A549 (cell line): Measurements from ENCODE around the gene RANBP9. TPM values are rescaled to one million over a fixed set of nuclear protein-coding genes. Genes with fewer than 3 reads are reported as not detected.

Experiments
- ATAC-seq, 2 experiments: fragments of 200-7000 bp in 1 of 2; fragments of >200 bp in 1 of 2; cut with Nextera tagmentation in 1 of 2; cut with Tn5 transposase in 1 of 2; 3 replicates each; pipeline versions ENCODE4 v1.8.0 to v1.9.1; 2018 to 2020; ENCODE audit warnings: mild to moderate bottlenecking in 1 of 2, moderate library complexity in 1 of 2
- CTCF ChIA-PET: fragments of 300-600 bp; sonication (Branson Sonifier 250); formaldehyde crosslinking; extraction: SDS; loops from one replicate; lab custom pipeline; 2021; ENCODE audit warnings: antibody characterized with exemption, inconsistent platforms; lab: Yijun Ruan, JAX
- POLR2A ChIA-PET: fragments of 350-600 bp; formaldehyde crosslinking; extraction: SDS; loops from one replicate; lab custom pipeline; 2021; ENCODE audit warnings: antibody characterized with exemption, inconsistent platforms; lab: Yijun Ruan, JAX
- DNase-seq, 2 experiments: peaks; one replicate each; pipeline versions ENCODE4 v3.0.0 to v3.0.0-alpha.2; 2011 to 2016; ENCODE audit warnings: low read depth in 1 of 2, low spot score in 1 of 2
- FAIRE-seq: peaks from 2 replicates; lab custom pipeline; 2011; peaks lifted over from hg19 to GRCh38; lab: Jason Lieb, UNC
- H3K27ac ChIP-seq, 2 experiments: fragments of >200 bp; sonication (Bioruptor Twin); formaldehyde crosslinking; 3 replicates each; pipeline ENCODE4 v1.5.1; 2016 to 2017
- H3K4me1 ChIP-seq: fragments of >200 bp; sonication (Bioruptor Twin); formaldehyde crosslinking; 3 replicates; pipeline ENCODE4 v1.6.1; 2016
- H3K4me2 ChIP-seq: fragments of >200 bp; sonication (Bioruptor Twin); formaldehyde crosslinking; 3 replicates; pipeline ENCODE4 v1.6.1; 2016
- H3K4me3 ChIP-seq: fragments of >200 bp; sonication (Bioruptor Twin); formaldehyde crosslinking; 3 replicates; pipeline ENCODE4 v1.5.1; 2016
- H3K9me3 ChIP-seq: fragments of >200 bp; sonication (Bioruptor Twin); formaldehyde crosslinking; 3 replicates; pipeline ENCODE4 v1.6.1; 2016
- BCL3 ChIP-seq: fragments of >200 bp; sonication (Bioruptor Twin); formaldehyde crosslinking; IDR thresholded peaks from 3 replicates; pipeline ENCODE4 v1.6.1; 2016
- CTCF ChIP-seq: fragments of >200 bp; sonication (Bioruptor Twin); formaldehyde crosslinking; IDR thresholded peaks from 3 replicates; pipeline ENCODE4 v1.5.1; 2016
- FOSL2 ChIP-seq, 2 experiments: fragments of 450-650 bp in 1 of 2; fragments of >200 bp in 1 of 2; sonication (Bioruptor Twin) in 1 of 2; formaldehyde crosslinking; IDR thresholded peaks; 2 replicates each; pipeline versions ENCODE4 v1.5.0 to v1.6.1; 2016 to 2020; ENCODE audit warnings: mild to moderate bottlenecking in 1 of 2, moderate library complexity in 1 of 2
- FOXS1 ChIP-seq: fragments of 250-450 bp; sonication (Bioruptor Pico); IDR thresholded peaks from 2 replicates; pipeline ENCODE4 v1.5.0; 2020; ENCODE audit warnings: mild to moderate bottlenecking, moderate library complexity
- HEYL ChIP-seq: fragments of 250-450 bp; sonication (Bioruptor Pico); IDR thresholded peaks from 2 replicates; pipeline ENCODE4 v1.8.0; 2021; ENCODE audit warnings: mild to moderate bottlenecking, moderate library complexity
- HOXB5 ChIP-seq: fragments of 250-450 bp; sonication (Bioruptor Pico); IDR thresholded peaks from 2 replicates; pipeline ENCODE4 v1.5.0; 2020; ENCODE audit warnings: mild to moderate bottlenecking, moderate library complexity
- MAX ChIP-seq: IDR thresholded peaks from 2 replicates; pipeline ENCODE4 v1.6.1; 2012
- MAZ ChIP-seq: fragments of 150-350 bp; IDR thresholded peaks from 2 replicates; pipeline ENCODE4 v1.6.1; 2014; ENCODE audit warnings: antibody characterized with exemption, low read depth, low read length, borderline replicate concordance
- POLR2A ChIP-seq: IDR thresholded peaks from 2 replicates; pipeline ENCODE4 v1.6.1; 2012; ENCODE audit warnings: mild to moderate bottlenecking, low read length
- RAD21 ChIP-seq, 2 experiments: fragments of >200 bp in 1 of 2; sonication (Bioruptor Twin) in 1 of 2; formaldehyde crosslinking in 1 of 2; IDR thresholded peaks in 1 of 2; conservative IDR thresholded peaks in 1 of 2; 2 replicates in 1 of 2; 3 replicates in 1 of 2; pipeline ENCODE4 v1.6.1; 2012 to 2018; ENCODE audit warnings: inconsistent platforms in 1 of 2
- RFX5 ChIP-seq: fragments of 450-650 bp; IDR thresholded peaks from 2 replicates; pipeline ENCODE4 v1.7.1; 2014; ENCODE audit warnings: antibody characterized with exemption, mild to moderate bottlenecking, moderate library complexity
- SREBF2 ChIP-seq: fragments of 450-650 bp; IDR thresholded peaks from 2 replicates; pipeline ENCODE4 v1.6.1; 2014; ENCODE audit warnings: mild to moderate bottlenecking, moderate library complexity
- ZFP36 ChIP-seq: fragments of 450-650 bp; IDR thresholded peaks from 2 replicates; pipeline ENCODE4 v1.6.1; 2014; ENCODE audit warnings: borderline replicate concordance; ENCODE audit not compliant: partially characterized antibody
- WGBS: methylation state at CpG from one replicate; pipeline ENCODE4 v1.1.6; 2017; ENCODE audit errors: missing lambda C conversion rate; 5-methylcytosine and 5-hydroxymethylcytosine counted together
- polyA plus RNA-seq, 4 experiments: library from polyadenylated mRNA; depleted of rRNA in 3 of 4; stranded (reverse); fragments of >200 nt; fragmentation: RNase III in 1 of 4; extraction: RNeasy Plus Mini Kit Qiagen cat#74134 plus additional on column Dnase treatment in 1 of 4; gene quantifications; 2 replicates in 3 of 4; 3 replicates in 1 of 4; pipeline ENCODE4 v1.2.3, GENCODE V29; 2011 to 2017
- TF ChIP-seq, protein P1 (sequence below): fragments of 150-350 bp; IDR thresholded peaks from 2 replicates; pipeline ENCODE4 v1.6.1; 2014; ENCODE audit warnings: low read depth, mild to moderate bottlenecking, low read length
- TF ChIP-seq, protein P2 (sequence below): fragments of 200-600 bp; sonication (generic); IDR thresholded peaks from 2 replicates; pipeline ENCODE4 v1.6.1; 2016; ENCODE audit warnings: antibody characterized with exemption, mild to moderate bottlenecking, moderate library complexity
- TF ChIP-seq, protein P3 (sequence below): fragments of 250-450 bp; sonication (Bioruptor Pico); IDR thresholded peaks from 2 replicates; pipeline ENCODE4 v1.5.0; 2020; ENCODE audit warnings: low read depth, mild to moderate bottlenecking, moderate library complexity

RANBP9 gene
- polyA plus RNA-seq, 2 of the 4 experiments (the other 2 are of a cell fraction) = 13.7 to 15.7 TPM

- no peak for TF ChIP-seq HOXB5 (CRISPR knock-in tag)
- no peak for TF ChIP-seq BCL3
Measured at GRCh38 chr6:13574149-13574570, 137.5 kb downstream of the RANBP9 start (continued).

- peak overlapping the region; percentile 91 for H3K4me3 ChIP-seq
- H3K4me1 ChIP-seq = peaks cover 6% of the 10 kb centered on the region; the same call in 1 of the 3 replicates
- H3K4me2 ChIP-seq = peak overlapping the region; percentile 77
- H3K27ac ChIP-seq = peak overlapping the region; percentile 99 to 100
- ATAC-seq = no peak
- ChIA-PET CTCF (interaction anchor here (0.6 to 1.9 kb wide), 5 partner anchors 19 to 236 kb away, joined by 3 to 9 read pairs (median 5); no protein-coding TSS in a partner anchor), POLR2A (interaction anchor here (0.7 to 2.9 kb wide), 7 partner anchors 10 to 178 kb away, joined by 3 to 40 read pairs (median 7); partner anchors contain the start of genes GFOD1 and NOL7)
- TF ChIP-seq, protein P1, sequence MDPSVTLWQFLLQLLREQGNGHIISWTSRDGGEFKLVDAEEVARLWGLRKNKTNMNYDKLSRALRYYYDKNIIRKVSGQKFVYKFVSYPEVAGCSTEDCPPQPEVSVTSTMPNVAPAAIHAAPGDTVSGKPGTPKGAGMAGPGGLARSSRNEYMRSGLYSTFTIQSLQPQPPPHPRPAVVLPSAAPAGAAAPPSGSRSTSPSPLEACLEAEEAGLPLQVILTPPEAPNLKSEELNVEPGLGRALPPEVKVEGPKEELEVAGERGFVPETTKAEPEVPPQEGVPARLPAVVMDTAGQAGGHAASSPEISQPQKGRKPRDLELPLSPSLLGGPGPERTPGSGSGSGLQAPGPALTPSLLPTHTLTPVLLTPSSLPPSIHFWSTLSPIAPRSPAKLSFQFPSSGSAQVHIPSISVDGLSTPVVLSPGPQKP = no peak
- TF ChIP-seq MAX (0 out of 2 replicates have a peak, but pooled peaks have one; percentile 33), FOSL2 (IDR thresholded peaks at IDR 0.05) (no peak), FOSL2 (CRISPR knock-in tag; IDR thresholded peaks at IDR 0.05) (peak; percentile 20; the same call in 1 of the 2 replicates)
- H3K9me3 ChIP-seq = peaks cover 10% of the 10 kb centered on the region; the same call in 2 of the 3 replicates
- 3% methylated on average over 12 of the region's 14 CpGs for WGBS
- FAIRE-seq = no peak
- peak; percentile 25 to 29 for DNase-seq
Measured at GRCh38 chr6:13573669-13574110, 137.9 kb downstream of the RANBP9 start.

GRCh38 chr6:13572951-13573654 lies 138.5 kb downstream of the RANBP9 start:
- POLR2A ChIA-PET = interaction anchor here (0.7 to 2.9 kb wide), 3 partner anchors 35 to 178 kb away, joined by 7 to 40 read pairs (median 11); partner anchors contain the start of gene NOL7
- Histone ChIP-seq H3K4me2 (peak overlapping the region; percentile 77), H3K27ac (peak overlapping the region; percentile 99 to 100), H3K4me1 (peaks cover 6% of the 10 kb centered on the region; the same call in 1 of the 3 replicates), H3K4me3 (peak overlapping the region; percentile 91), H3K9me3 (peaks cover 10% of the 10 kb centered on the region; the same call in 2 of the 3 replicates)
- 81% methylated on average over 16 of the region's 16 CpGs for WGBS
- DNase-seq (no peak), ATAC-seq (no peak), FAIRE-seq (no peak)
- TF ChIP-seq CTCF (no peak), FOXS1 (CRISPR knock-in tag) (no peak), MAZ (no peak), RFX5 (no peak)
- TF ChIP-seq, protein P1 = no peak
- TF ChIP-seq, all 56 proteins: peak for 0
- CTCF ChIA-PET = interaction anchor here (0.6 to 2.2 kb wide), 2 partner anchors 213 to 241 kb away, joined by 3 to 4 read pairs; no protein-coding TSS in a partner anchor

- no peak overlapping the region for H3K4me3 ChIP-seq
- ChIA-PET POLR2A (no interaction called here), CTCF (interaction anchor here (2.2 kb wide), 1 partner anchor 240 kb away, joined by 4 read pairs; no protein-coding TSS in a partner anchor)
- DNase-seq = no peak
- H3K9me3 ChIP-seq = peaks cover 6% of the 10 kb centered on the region; the same call in 1 of the 3 replicates
- no peak for FAIRE-seq
- H3K4me2 ChIP-seq = no peak overlapping the region
- no peak overlapping the region for H3K27ac ChIP-seq
- 86% methylated on average over 7 of the region's 7 CpGs for WGBS
- no peak for ATAC-seq
- H3K4me1 ChIP-seq = peaks cover 6% of the 10 kb centered on the region; the same call in 1 of the 3 replicates
- TF ChIP-seq POLR2A (no peak), HEYL (CRISPR knock-in tag) (no peak), RAD21 (conservative IDR thresholded peaks at IDR 0.05 in 1 of 2, IDR thresholded peaks at IDR 0.05 in 1 of 2) (no peak), SREBF2 (no peak), ZFP36 (no peak), FOXS1 (CRISPR knock-in tag) (no peak)
- TF ChIP-seq, protein P2, sequence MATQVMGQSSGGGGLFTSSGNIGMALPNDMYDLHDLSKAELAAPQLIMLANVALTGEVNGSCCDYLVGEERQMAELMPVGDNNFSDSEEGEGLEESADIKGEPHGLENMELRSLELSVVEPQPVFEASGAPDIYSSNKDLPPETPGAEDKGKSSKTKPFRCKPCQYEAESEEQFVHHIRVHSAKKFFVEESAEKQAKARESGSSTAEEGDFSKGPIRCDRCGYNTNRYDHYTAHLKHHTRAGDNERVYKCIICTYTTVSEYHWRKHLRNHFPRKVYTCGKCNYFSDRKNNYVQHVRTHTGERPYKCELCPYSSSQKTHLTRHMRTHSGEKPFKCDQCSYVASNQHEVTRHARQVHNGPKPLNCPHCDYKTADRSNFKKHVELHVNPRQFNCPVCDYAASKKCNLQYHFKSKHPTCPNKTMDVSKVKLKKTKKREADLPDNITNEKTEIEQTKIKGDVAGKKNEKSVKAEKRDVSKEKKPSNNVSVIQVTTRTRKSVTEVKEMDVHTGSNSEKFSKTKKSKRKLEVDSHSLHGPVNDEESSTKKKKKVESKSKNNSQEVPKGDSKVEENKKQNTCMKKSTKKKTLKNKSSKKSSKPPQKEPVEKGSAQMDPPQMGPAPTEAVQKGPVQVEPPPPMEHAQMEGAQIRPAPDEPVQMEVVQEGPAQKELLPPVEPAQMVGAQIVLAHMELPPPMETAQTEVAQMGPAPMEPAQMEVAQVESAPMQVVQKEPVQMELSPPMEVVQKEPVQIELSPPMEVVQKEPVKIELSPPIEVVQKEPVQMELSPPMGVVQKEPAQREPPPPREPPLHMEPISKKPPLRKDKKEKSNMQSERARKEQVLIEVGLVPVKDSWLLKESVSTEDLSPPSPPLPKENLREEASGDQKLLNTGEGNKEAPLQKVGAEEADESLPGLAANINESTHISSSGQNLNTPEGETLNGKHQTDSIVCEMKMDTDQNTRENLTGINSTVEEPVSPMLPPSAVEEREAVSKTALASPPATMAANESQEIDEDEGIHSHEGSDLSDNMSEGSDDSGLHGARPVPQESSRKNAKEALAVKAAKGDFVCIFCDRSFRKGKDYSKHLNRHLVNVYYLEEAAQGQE = no peak
- TF ChIP-seq, protein P3, sequence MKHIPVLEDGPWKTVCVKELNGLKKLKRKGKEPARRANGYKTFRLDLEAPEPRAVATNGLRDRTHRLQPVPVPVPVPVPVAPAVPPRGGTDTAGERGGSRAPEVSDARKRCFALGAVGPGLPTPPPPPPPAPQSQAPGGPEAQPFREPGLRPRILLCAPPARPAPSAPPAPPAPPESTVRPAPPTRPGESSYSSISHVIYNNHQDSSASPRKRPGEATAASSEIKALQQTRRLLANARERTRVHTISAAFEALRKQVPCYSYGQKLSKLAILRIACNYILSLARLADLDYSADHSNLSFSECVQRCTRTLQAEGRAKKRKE (CRISPR knock-in tag) = no peak
Measured at GRCh38 chr6:13572240-13572639, 139.4 kb downstream of the RANBP9 start.
